WTC11 (cell line): ENCODE measurements around the gene CIB1. TPM values are rescaled to one million over a fixed set of nuclear protein-coding genes. Genes with fewer than 3 reads are reported as not detected.

Source experiments
- ATAC-seq: fragments of 200-7000 bp; cut with Tn5 transposase; 2 replicates; pipeline ENCODE4 v1.10.0; 2021; ENCODE audit warnings: mild to moderate bottlenecking, moderate library complexity
- CTCF ChIA-PET: fragments of 300-600 bp; sonication (Branson Sonifier 250); formaldehyde crosslinking; loops from one replicate; lab custom pipeline; 2021; ENCODE audit warnings: antibody characterized with exemption; lab: Charles Lee
- POLR2A ChIA-PET: fragments of 350-600 bp; sonication (Branson Sonifier 250); formaldehyde crosslinking; loops from one replicate; lab custom pipeline; 2021; ENCODE audit warnings: antibody characterized with exemption; lab: Charles Lee
- DNase-seq: peaks from one replicate; pipeline ENCODE4 v3.0.0; 2021; ENCODE audit warnings: low spot score
- H3K27ac Mint-ChIP-seq: 2 replicates; pipeline ENCODE4 v1.8.0; 2021; ENCODE audit warnings: mixed read lengths
- H3K27me3 Mint-ChIP-seq: 2 replicates; pipeline ENCODE4 v1.8.0; 2021; ENCODE audit warnings: low read depth, mild to moderate bottlenecking, moderate library complexity, mixed read lengths
- H3K36me3 Mint-ChIP-seq: 2 replicates; pipeline ENCODE4 v1.8.0; 2021; ENCODE audit warnings: mixed read lengths
- H3K4me1 Mint-ChIP-seq: 2 replicates; pipeline ENCODE4 v1.8.0; 2022; ENCODE audit warnings: mixed read lengths
- H3K4me3 Mint-ChIP-seq: 2 replicates; pipeline ENCODE4 v1.8.0; 2021; ENCODE audit warnings: mild to moderate bottlenecking, moderate library complexity, mixed read lengths
- H3K9me3 Mint-ChIP-seq: 2 replicates; pipeline ENCODE4 v1.8.0; 2021; ENCODE audit warnings: mixed read lengths
- CDX4 ChIP-seq: fragments of 250-450 bp; sonication (Bioruptor Pico); IDR thresholded peaks from 2 replicates; pipeline ENCODE4 v1.9.0; 2021; ENCODE audit warnings: moderate library complexity, mild to moderate bottlenecking, inconsistent platforms, borderline replicate concordance
- EMX1 ChIP-seq: fragments of 250-450 bp; sonication (Bioruptor Pico); IDR thresholded peaks from 2 replicates; pipeline ENCODE4 v1.8.0; 2021; ENCODE audit warnings: mild to moderate bottlenecking
- FOXP4 ChIP-seq: sonication (generic); formaldehyde crosslinking; IDR thresholded peaks from 2 replicates; pipeline ENCODE4 v1.8.0; 2022; ENCODE audit warnings: mild to moderate bottlenecking, missing genetic modification reagents
- GTF2I ChIP-seq: fragments of 250-450 bp; sonication (Bioruptor Pico); conservative IDR thresholded peaks from 2 replicates; pipeline ENCODE4 v1.4.0; 2021; ENCODE audit warnings: mild to moderate bottlenecking
- JUN ChIP-seq: sonication (generic); formaldehyde crosslinking; IDR thresholded peaks from 2 replicates; pipeline ENCODE4 v1.8.0; 2023; ENCODE audit warnings: mild to moderate bottlenecking, missing genetic modification reagents
- NFATC4 ChIP-seq: fragments of 250-450 bp; sonication (Bioruptor Pico); IDR thresholded peaks from 2 replicates; pipeline ENCODE4 v1.9.0; 2021; ENCODE audit warnings: mild to moderate bottlenecking
- NFE2L1 ChIP-seq: sonication (generic); formaldehyde crosslinking; IDR thresholded peaks from 2 replicates; pipeline ENCODE4 v1.8.1; 2023; ENCODE audit warnings: missing genetic modification reagents
- SMAD4 ChIP-seq: sonication (generic); formaldehyde crosslinking; IDR thresholded peaks from 2 replicates; pipeline ENCODE4 v1.8.0; 2022; ENCODE audit warnings: mild to moderate bottlenecking, missing genetic modification reagents
- SP1 ChIP-seq: sonication (generic); formaldehyde crosslinking; conservative IDR thresholded peaks from 2 replicates; pipeline ENCODE4 v1.8.1; 2022; ENCODE audit warnings: missing genetic modification reagents
- ZNF219 ChIP-seq: sonication (generic); formaldehyde crosslinking; IDR thresholded peaks from 2 replicates; pipeline ENCODE4 v1.8.0; 2023; ENCODE audit warnings: missing genetic modification reagents, mild to moderate bottlenecking, borderline replicate concordance
- ZSCAN18 ChIP-seq: fragments of 250-450 bp; sonication (Bioruptor Pico); IDR thresholded peaks from 2 replicates; pipeline ENCODE4 v2.1.2; 2022; ENCODE audit warnings: mild to moderate bottlenecking, moderate library complexity
- total RNA-seq: library from RNA; stranded (reverse); gene quantifications from 3 replicates; pipeline ENCODE4 v1.2.3, GENCODE V29; 2021
- TF ChIP-seq, protein P1 (sequence below): fragments of 250-450 bp; sonication (Bioruptor Pico); IDR thresholded peaks from 2 replicates; pipeline ENCODE4 v1.9.0; 2021; ENCODE audit warnings: mild to moderate bottlenecking
- TF ChIP-seq, protein P2 (sequence below): sonication (generic); formaldehyde crosslinking; IDR thresholded peaks from 2 replicates; pipeline ENCODE4 v1.8.0; 2023; ENCODE audit warnings: missing genetic modification reagents
- TF ChIP-seq, protein P3 (sequence below): sonication (generic); formaldehyde crosslinking; IDR thresholded peaks from 2 replicates; pipeline ENCODE4 v1.8.1; 2023; ENCODE audit warnings: mild to moderate bottlenecking, missing genetic modification reagents, moderate library complexity
- TF ChIP-seq, protein P4 (sequence below): sonication (generic); formaldehyde crosslinking; IDR thresholded peaks from 2 replicates; pipeline ENCODE4 v1.8.1; 2023; ENCODE audit warnings: mild to moderate bottlenecking, missing genetic modification reagents
- TF ChIP-seq, protein P5 (sequence below): sonication (generic); formaldehyde crosslinking; conservative IDR thresholded peaks from 2 replicates; pipeline ENCODE4 v1.8.1; 2023; ENCODE audit warnings: mild to moderate bottlenecking, low read depth, missing genetic modification reagents, moderate library complexity

Gene CIB1
- total RNA-seq, 1 experiment from 2014 or later: 29.6 TPM

- no peak for TF ChIP-seq SMAD4 (CRISPR knock-in tag)
- TF ChIP-seq, protein P1, sequence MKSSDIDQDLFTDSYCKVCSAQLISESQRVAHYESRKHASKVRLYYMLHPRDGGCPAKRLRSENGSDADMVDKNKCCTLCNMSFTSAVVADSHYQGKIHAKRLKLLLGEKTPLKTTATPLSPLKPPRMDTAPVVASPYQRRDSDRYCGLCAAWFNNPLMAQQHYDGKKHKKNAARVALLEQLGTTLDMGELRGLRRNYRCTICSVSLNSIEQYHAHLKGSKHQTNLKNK (CRISPR knock-in tag): no peak
- TF ChIP-seq, protein P2, sequence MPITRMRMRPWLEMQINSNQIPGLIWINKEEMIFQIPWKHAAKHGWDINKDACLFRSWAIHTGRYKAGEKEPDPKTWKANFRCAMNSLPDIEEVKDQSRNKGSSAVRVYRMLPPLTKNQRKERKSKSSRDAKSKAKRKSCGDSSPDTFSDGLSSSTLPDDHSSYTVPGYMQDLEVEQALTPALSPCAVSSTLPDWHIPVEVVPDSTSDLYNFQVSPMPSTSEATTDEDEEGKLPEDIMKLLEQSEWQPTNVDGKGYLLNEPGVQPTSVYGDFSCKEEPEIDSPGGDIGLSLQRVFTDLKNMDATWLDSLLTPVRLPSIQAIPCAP (CRISPR knock-in tag): no peak
- TF ChIP-seq SP1: no peak
Observed at GRCh38 chr15:90230610-90231009, 3.1 kb downstream of the CIB1 start (continued).

GRCh38 chr15:90230071-90230494 lies 3.7 kb downstream of the CIB1 start:
- DNase-seq: no peak
- no peaks in the 10 kb centered on the region for H3K27me3 Mint-ChIP-seq
- no peaks in the 10 kb centered on the region for H3K9me3 Mint-ChIP-seq
- no peak for TF ChIP-seq NFATC4
- TF ChIP-seq, protein P3, sequence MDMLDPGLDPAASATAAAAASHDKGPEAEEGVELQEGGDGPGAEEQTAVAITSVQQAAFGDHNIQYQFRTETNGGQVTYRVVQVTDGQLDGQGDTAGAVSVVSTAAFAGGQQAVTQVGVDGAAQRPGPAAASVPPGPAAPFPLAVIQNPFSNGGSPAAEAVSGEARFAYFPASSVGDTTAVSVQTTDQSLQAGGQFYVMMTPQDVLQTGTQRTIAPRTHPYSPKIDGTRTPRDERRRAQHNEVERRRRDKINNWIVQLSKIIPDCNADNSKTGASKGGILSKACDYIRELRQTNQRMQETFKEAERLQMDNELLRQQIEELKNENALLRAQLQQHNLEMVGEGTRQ (CRISPR knock-in tag): no peak
- TF ChIP-seq JUN: no peak
- no peak for TF ChIP-seq SMAD4 (CRISPR knock-in tag)
- no peak for TF ChIP-seq ZNF219 (CRISPR knock-in tag)
- TF ChIP-seq, protein P4, sequence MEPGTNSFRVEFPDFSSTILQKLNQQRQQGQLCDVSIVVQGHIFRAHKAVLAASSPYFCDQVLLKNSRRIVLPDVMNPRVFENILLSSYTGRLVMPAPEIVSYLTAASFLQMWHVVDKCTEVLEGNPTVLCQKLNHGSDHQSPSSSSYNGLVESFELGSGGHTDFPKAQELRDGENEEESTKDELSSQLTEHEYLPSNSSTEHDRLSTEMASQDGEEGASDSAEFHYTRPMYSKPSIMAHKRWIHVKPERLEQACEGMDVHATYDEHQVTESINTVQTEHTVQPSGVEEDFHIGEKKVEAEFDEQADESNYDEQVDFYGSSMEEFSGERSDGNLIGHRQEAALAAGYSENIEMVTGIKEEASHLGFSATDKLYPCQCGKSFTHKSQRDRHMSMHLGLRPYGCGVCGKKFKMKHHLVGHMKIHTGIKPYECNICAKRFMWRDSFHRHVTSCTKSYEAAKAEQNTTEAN (CRISPR knock-in tag): no peak
- TF ChIP-seq, all 79 proteins: peak for 0
- Mint-ChIP-seq H3K4me1 (peaks cover 16% of the 10 kb centered on the region), H3K36me3 (peaks cover 24% of the 10 kb centered on the region), H3K27ac (no peak overlapping the region; the same call in 1 of the 2 replicates), H3K4me3 (no peak overlapping the region)
- ChIA-PET CTCF (interaction anchor here (0.6 to 1.8 kb wide), 2 partner anchors 9 to 464 kb away, joined by 3 to 8 read pairs; no protein-coding TSS in a partner anchor), POLR2A (no interaction called here)
- no peak for ATAC-seq

DNA sequence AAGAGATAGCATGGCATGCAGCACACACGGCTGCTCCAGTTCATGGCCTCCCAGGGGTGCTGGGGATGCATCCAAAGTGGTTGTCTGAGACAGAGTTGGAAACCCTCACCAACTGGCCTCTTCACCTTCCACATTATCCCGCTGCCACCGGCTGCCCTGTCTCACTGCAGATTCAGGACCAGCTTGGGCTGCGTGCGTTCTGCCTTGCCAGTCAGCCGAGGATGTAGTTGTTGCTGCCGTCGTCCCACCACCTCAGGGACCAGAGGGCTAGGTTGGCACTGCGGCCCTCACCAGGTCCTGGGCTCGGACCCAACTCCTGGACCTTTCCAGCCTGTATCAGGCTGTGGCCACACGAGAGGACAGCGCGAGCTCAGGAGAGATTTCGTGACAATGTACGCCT lies 4.8 kb downstream of the CIB1 start:
- TF ChIP-seq CDX4 (CRISPR knock-in tag): no peak
- no peak for TF ChIP-seq EMX1 (CRISPR knock-in tag)
- TF ChIP-seq, protein P5, sequence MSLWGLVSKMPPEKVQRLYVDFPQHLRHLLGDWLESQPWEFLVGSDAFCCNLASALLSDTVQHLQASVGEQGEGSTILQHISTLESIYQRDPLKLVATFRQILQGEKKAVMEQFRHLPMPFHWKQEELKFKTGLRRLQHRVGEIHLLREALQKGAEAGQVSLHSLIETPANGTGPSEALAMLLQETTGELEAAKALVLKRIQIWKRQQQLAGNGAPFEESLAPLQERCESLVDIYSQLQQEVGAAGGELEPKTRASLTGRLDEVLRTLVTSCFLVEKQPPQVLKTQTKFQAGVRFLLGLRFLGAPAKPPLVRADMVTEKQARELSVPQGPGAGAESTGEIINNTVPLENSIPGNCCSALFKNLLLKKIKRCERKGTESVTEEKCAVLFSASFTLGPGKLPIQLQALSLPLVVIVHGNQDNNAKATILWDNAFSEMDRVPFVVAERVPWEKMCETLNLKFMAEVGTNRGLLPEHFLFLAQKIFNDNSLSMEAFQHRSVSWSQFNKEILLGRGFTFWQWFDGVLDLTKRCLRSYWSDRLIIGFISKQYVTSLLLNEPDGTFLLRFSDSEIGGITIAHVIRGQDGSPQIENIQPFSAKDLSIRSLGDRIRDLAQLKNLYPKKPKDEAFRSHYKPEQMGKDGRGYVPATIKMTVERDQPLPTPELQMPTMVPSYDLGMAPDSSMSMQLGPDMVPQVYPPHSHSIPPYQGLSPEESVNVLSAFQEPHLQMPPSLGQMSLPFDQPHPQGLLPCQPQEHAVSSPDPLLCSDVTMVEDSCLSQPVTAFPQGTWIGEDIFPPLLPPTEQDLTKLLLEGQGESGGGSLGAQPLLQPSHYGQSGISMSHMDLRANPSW (CRISPR knock-in tag): no peak
- TF ChIP-seq ZSCAN18 (CRISPR knock-in tag): no peak
- TF ChIP-seq FOXP4: no peak
- TF ChIP-seq NFE2L1 (CRISPR knock-in tag): no peak
- no peak for TF ChIP-seq GTF2I
- no peak for DNase-seq
- ChIA-PET POLR2A (no interaction called here), CTCF (interaction anchor here (0.6 kb wide), 1 partner anchor 153 kb away, joined by 5 read pairs; no protein-coding TSS in a partner anchor)
- no peak overlapping the region for H3K27ac Mint-ChIP-seq
- H3K27me3 Mint-ChIP-seq: no peaks in the 10 kb centered on the region
- H3K9me3 Mint-ChIP-seq: no peaks in the 10 kb centered on the region
- peaks cover 35% of the 10 kb centered on the region for H3K36me3 Mint-ChIP-seq
- H3K4me3 Mint-ChIP-seq: no peak overlapping the region
- peaks cover 7% of the 10 kb centered on the region for H3K4me1 Mint-ChIP-seq
- no peak for ATAC-seq
